ENCODE measurements around the gene MRPL4.

Gene MRPL4

DNA sequence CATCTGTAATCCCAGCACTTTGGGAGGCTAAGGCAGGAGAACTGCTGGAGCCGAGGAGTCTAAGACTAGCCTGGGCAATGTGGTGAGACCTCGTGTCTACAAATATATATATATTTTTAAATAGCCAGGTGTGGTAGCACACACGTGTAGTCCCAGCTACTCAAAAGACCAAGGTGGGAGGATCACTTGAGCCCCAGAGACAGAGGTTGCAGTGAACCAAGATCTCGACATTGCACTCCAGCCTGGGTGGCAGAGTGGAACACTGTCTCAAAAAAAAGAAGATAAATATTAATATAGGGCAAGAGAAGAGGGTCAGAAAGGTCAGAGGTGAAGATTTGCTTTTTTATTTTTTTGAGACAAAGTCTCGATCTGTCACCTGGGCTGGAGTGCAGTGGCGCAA is 5.5 kb upstream of the MRPL4 start:
- Histone ChIP-seq H3K27ac (ENCODE audit: low read depth, low read length) (no peak overlapping the region), H3K4me3 (ENCODE audit: low read depth, low read length) (no peak overlapping the region), H3K9ac (ENCODE audit: low read depth, low read length) (no peak overlapping the region), H3K36me3 (ENCODE audit: control insufficient read depth, insufficient read depth, low read length) (no peaks in the 10 kb centered on the region), H3K9me3 (ENCODE audit: control insufficient read depth, insufficient read depth, low read length) (no peaks in the 10 kb centered on the region), H3K4me1 (ENCODE audit: control insufficient read depth, insufficient read depth, low read length) (peaks cover 5% of the 10 kb centered on the region; the same call in 1 of the 2 replicates), H3K27me3 (ENCODE audit: control insufficient read depth, insufficient read depth, low read length) (no peaks in the 10 kb centered on the region)

DNA sequence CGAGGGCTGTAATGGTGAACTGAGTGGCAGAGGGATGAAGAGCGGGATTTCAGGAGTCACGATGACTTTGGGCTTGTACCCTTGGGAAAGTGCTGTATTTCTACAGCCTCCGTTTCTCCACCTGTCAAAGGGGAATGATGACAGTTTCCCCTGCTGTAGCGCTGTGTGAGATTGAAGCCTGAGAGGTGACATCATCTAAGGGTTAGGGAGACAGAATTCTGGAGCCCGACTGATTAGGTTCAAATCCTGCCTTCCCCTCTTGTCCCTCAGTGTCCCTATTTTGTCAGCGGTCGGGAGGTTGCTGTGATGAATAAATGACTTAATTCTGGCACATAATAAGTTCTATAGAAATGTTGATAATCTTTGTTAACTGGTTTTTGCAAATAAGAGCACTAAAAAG is 693 bp downstream of the MRPL4 start:
- Histone ChIP-seq H3K27me3 (ENCODE audit: control insufficient read depth, insufficient read depth, low read length) (no peaks in the 10 kb centered on the region), H3K4me1 (ENCODE audit: control insufficient read depth, insufficient read depth, low read length) (no peaks in the 10 kb centered on the region), H3K4me3 (ENCODE audit: low read depth, low read length) (peak overlapping the region; percentile 96), H3K9ac (ENCODE audit: low read depth, low read length) (peak overlapping the region; percentile 86), H3K36me3 (ENCODE audit: control insufficient read depth, insufficient read depth, low read length) (peaks cover 34% of the 10 kb centered on the region), H3K27ac (ENCODE audit: low read depth, low read length) (peak overlapping the region; percentile 86), H3K9me3 (ENCODE audit: control insufficient read depth, insufficient read depth, low read length) (no peaks in the 10 kb centered on the region)

DNA sequence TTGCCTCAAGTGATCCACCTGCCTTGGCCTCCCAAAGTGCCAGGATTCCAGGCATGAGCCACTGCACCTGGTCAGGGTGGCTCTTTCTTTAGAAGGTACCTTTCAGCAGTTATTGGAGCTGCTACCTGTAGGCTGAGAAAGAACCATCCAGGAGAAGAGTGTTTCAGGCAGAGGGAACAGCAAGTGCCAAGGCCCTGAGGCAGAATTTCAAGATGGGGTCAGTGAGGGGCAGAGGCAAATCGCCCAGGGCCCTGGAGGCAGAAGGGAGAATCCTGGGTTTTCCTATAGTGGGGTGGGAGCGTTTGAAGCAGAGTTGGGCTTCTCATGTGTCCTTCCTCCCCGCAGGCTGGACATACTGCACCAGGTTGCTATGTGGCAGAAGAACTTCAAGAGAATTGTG is 2.2 kb downstream of the MRPL4 start:
- no peak overlapping the region for H3K9ac ChIP-seq (ENCODE audit: low read depth, low read length)
- no peak overlapping the region for H3K4me3 ChIP-seq (ENCODE audit: low read depth, low read length)
- no peaks in the 10 kb centered on the region for H3K27me3 ChIP-seq (ENCODE audit: control insufficient read depth, insufficient read depth, low read length)
- no peaks in the 10 kb centered on the region for H3K4me1 ChIP-seq (ENCODE audit: control insufficient read depth, insufficient read depth, low read length)
- H3K27ac ChIP-seq (ENCODE audit: low read depth, low read length) = no peak overlapping the region
- peaks cover 45% of the 10 kb centered on the region for H3K36me3 ChIP-seq (ENCODE audit: control insufficient read depth, insufficient read depth, low read length)
- no peaks in the 10 kb centered on the region for H3K9me3 ChIP-seq (ENCODE audit: control insufficient read depth, insufficient read depth, low read length)

DNA sequence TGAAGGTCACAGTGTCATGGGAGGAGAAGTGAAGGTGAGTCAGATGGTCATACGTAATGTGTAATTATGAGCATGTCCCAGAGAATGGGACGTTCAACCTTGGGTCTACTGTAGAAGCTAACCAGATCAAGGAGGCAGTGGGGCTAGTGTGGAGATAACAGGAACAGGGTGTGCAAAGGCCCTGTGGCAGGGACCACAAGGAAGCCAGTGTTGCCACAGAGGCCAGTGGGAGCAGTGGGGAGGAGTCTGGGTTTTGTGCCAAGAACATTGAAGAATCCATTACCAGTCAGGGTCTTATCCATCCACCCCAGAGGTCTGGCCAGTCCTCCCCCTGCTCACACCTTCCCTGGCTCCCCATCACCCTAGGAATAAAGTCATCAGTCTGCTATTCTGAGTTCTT is 3.3 kb downstream of the MRPL4 start:
- H3K27me3 ChIP-seq (ENCODE audit: control insufficient read depth, insufficient read depth, low read length) = no peaks in the 10 kb centered on the region
- no peak overlapping the region for H3K9ac ChIP-seq (ENCODE audit: low read depth, low read length)
- H3K27ac ChIP-seq (ENCODE audit: low read depth, low read length) = no peak overlapping the region
- peaks cover 51% of the 10 kb centered on the region for H3K36me3 ChIP-seq (ENCODE audit: control insufficient read depth, insufficient read depth, low read length)
- H3K4me3 ChIP-seq (ENCODE audit: low read depth, low read length) = no peak overlapping the region
- no peaks in the 10 kb centered on the region for H3K4me1 ChIP-seq (ENCODE audit: control insufficient read depth, insufficient read depth, low read length)
- H3K9me3 ChIP-seq (ENCODE audit: control insufficient read depth, insufficient read depth, low read length) = no peaks in the 10 kb centered on the region

DNA sequence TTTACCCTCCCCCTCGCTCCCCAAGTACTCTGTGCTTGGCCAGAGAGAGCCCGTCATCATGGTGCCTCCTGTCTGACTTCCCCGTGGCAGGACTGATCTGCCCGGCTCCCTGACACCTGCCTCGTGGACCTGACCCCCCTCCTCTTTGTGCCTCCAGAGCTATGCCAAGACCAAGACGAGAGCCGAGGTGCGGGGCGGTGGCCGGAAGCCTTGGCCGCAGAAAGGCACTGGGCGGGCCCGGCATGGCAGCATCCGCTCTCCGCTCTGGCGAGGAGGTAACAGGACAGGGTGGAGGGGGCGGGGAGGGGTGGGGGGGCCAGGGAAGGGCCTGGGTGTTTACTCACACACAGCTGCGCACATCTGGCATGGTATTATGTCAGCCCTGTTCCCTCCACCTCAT is 4.5 kb downstream of the MRPL4 start:
- H3K4me1 ChIP-seq (ENCODE audit: control insufficient read depth, insufficient read depth, low read length) = no peaks in the 10 kb centered on the region
- H3K9ac ChIP-seq (ENCODE audit: low read depth, low read length) = no peak overlapping the region
- peaks cover 51% of the 10 kb centered on the region for H3K36me3 ChIP-seq (ENCODE audit: control insufficient read depth, insufficient read depth, low read length)
- H3K27me3 ChIP-seq (ENCODE audit: control insufficient read depth, insufficient read depth, low read length) = no peaks in the 10 kb centered on the region
- H3K27ac ChIP-seq (ENCODE audit: low read depth, low read length) = no peak overlapping the region
- no peaks in the 10 kb centered on the region for H3K9me3 ChIP-seq (ENCODE audit: control insufficient read depth, insufficient read depth, low read length)
- H3K4me3 ChIP-seq (ENCODE audit: low read depth, low read length) = no peak overlapping the region

DNA sequence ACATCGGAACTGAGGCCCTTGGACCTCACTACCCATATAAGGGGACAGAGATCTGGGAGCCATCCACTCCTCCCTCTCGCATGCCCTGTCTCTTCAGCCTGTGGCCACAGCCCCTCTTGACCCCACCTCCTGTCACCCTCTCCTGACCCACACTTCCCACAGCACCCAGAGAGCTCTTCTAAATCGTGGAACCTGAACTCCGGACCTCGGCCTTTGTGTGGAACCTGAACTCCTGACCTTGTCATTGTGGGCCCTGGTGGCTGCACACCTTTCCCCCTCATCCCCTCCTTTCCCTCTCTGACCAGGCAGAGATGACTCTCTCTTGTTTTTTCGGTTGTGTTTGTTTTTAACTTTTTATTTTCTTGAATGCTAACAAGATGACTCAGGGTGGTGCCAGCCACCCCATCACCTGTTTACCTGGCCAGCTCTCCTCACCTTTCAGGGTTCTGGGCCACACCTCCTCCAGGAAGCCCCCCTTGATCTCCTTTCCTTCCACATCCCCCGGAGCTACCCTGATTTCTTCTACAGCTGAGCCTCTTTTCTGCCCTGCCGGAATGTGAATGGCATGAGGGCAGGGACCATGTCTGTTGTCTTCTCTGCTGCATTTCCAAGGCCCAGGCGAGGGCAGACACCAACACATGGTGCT is 5.1 kb downstream of the MRPL4 start:
- peaks cover 51% of the 10 kb centered on the region for H3K36me3 ChIP-seq (ENCODE audit: control insufficient read depth, insufficient read depth, low read length)
- H3K9ac ChIP-seq (ENCODE audit: low read depth, low read length) = no peak overlapping the region
- H3K4me3 ChIP-seq (ENCODE audit: low read depth, low read length) = no peak overlapping the region
- no peaks in the 10 kb centered on the region for H3K9me3 ChIP-seq (ENCODE audit: control insufficient read depth, insufficient read depth, low read length)
- H3K27ac ChIP-seq (ENCODE audit: low read depth, low read length) = no peak overlapping the region
- H3K27me3 ChIP-seq (ENCODE audit: control insufficient read depth, insufficient read depth, low read length) = no peaks in the 10 kb centered on the region
- H3K4me1 ChIP-seq (ENCODE audit: control insufficient read depth, insufficient read depth, low read length) = no peaks in the 10 kb centered on the region

DNA sequence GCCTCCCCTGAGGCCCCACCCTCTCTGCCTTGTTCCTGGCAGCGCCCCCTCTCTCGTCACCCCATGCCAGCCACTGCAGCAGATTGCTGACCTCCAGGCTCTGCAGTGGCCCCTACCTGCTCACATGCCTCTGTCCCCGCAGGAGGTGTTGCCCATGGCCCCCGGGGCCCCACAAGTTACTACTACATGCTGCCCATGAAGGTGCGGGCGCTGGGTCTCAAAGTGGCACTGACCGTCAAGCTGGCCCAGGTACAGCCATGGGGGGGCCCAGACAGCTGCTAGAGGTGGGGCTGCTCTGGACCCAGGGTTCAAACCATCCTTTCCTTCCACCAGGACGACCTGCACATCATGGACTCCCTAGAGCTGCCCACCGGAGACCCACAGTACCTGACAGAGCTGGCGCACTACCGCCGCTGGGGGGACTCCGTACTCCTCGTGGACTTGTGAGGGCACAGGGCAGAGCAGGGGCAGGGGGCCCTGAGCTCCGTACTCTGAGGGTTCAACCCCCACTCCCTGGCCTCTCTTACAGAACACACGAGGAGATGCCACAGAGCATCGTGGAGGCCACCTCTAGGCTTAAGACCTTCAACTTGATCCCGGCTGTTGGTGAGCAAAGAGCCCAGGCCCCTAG is 6.2 kb downstream of the MRPL4 start:
- Histone ChIP-seq H3K9me3 (ENCODE audit: control insufficient read depth, insufficient read depth, low read length) (no peaks in the 10 kb centered on the region), H3K4me1 (ENCODE audit: control insufficient read depth, insufficient read depth, low read length) (no peaks in the 10 kb centered on the region), H3K27me3 (ENCODE audit: control insufficient read depth, insufficient read depth, low read length) (no peaks in the 10 kb centered on the region), H3K36me3 (ENCODE audit: control insufficient read depth, insufficient read depth, low read length) (peaks cover 51% of the 10 kb centered on the region), H3K4me3 (ENCODE audit: low read depth, low read length) (no peak overlapping the region), H3K27ac (ENCODE audit: low read depth, low read length) (no peak overlapping the region), H3K9ac (ENCODE audit: low read depth, low read length) (no peak overlapping the region)

DNA sequence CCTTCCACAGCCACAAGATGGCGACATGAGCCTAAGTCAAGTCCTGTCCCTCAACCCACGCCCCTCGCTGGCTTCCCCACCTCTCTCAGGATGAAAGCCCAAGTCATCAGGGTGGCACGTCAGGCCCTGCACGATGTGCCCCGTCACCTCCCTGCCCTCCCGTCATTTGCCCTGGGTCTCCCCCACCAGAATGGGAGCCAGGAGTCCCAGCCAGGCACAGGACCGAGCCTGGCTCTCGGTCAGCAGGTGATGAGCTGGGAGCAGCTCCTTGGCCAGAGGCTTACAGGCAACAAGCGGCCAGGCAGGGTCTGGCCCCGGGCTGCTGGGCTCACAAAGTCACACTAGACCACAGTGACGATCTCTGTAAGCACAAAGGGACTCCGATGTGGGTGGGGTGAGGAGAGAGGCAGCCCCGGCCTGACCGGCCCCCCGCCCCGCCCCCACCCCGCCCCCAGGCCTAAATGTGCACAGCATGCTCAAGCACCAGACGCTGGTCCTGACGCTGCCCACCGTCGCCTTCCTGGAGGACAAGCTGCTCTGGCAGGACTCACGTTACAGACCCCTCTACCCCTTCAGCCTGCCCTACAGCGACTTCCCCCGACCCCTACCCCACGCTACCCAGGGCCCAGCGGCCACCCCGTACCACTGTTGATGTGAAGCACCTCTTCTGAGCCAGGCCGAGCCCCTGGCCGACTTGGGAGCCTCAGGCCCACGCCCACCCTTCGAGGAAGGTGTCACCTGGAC is 7.3 kb downstream of the MRPL4 start:
- no peaks in the 10 kb centered on the region for H3K4me1 ChIP-seq (ENCODE audit: control insufficient read depth, insufficient read depth, low read length)
- H3K9ac ChIP-seq (ENCODE audit: low read depth, low read length) = no peak overlapping the region
- no peak overlapping the region for H3K4me3 ChIP-seq (ENCODE audit: low read depth, low read length)
- H3K27me3 ChIP-seq (ENCODE audit: control insufficient read depth, insufficient read depth, low read length) = no peaks in the 10 kb centered on the region
- H3K27ac ChIP-seq (ENCODE audit: low read depth, low read length) = peak overlapping the region; percentile 42
- H3K36me3 ChIP-seq (ENCODE audit: control insufficient read depth, insufficient read depth, low read length) = peaks cover 46% of the 10 kb centered on the region
- H3K9me3 ChIP-seq (ENCODE audit: control insufficient read depth, insufficient read depth, low read length) = no peaks in the 10 kb centered on the region

DNA sequence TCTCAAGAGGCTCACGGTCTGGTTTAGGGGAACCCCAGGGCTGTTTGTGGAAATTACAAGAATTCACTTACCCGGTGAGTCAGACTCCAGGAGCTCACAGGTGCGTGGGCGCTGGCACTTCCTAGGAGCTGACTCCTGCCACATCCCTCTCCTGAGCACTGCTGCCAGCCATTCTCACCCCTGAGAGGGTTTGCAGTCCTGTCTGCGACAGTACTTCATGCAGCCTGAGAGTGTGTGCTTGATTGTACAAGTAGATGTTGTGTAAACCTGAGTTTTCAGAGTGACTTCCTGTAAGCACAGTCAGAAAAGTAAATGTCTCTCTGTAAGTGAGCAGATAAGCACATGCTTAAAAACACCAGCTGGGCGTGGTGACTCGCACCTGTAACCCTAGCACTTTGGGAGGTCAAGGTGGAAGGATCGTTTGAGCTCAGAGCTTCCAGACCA is 8.1 kb downstream of the MRPL4 start:
- Histone ChIP-seq H3K4me1 (ENCODE audit: control insufficient read depth, insufficient read depth, low read length) (no peaks in the 10 kb centered on the region), H3K27ac (ENCODE audit: low read depth, low read length) (no peak overlapping the region), H3K36me3 (ENCODE audit: control insufficient read depth, insufficient read depth, low read length) (peaks cover 37% of the 10 kb centered on the region), H3K9ac (ENCODE audit: low read depth, low read length) (no peak overlapping the region), H3K9me3 (ENCODE audit: control insufficient read depth, insufficient read depth, low read length) (no peaks in the 10 kb centered on the region), H3K27me3 (ENCODE audit: control insufficient read depth, insufficient read depth, low read length) (no peaks in the 10 kb centered on the region), H3K4me3 (ENCODE audit: low read depth, low read length) (no peak overlapping the region)

DNA sequence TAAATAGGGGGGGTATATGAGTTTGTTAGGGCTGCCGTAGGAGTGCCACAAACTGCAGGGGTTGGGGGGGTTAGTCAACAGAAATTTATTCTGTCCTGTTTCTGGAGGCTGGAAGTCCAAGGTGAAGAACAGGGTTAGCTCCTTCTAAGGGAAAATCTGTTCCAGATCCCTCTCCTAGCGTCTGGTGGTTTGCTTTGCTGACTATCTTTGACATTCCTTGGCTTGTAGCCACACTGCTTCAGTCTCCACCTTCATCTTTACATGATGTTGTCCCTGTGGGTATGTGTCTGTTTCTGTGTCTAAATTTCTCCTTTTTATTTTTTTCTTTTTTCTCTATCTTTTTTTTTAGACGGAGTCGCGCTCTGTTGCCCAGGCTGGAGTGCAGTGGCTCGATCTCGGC is 10.8 kb downstream of the MRPL4 start:
- H3K36me3 ChIP-seq (ENCODE audit: control insufficient read depth, insufficient read depth, low read length) = peaks cover 16% of the 10 kb centered on the region
- no peak overlapping the region for H3K4me3 ChIP-seq (ENCODE audit: low read depth, low read length)
- H3K27me3 ChIP-seq (ENCODE audit: control insufficient read depth, insufficient read depth, low read length) = no peaks in the 10 kb centered on the region
- no peaks in the 10 kb centered on the region for H3K4me1 ChIP-seq (ENCODE audit: control insufficient read depth, insufficient read depth, low read length)
- H3K27ac ChIP-seq (ENCODE audit: low read depth, low read length) = no peak overlapping the region
- H3K9me3 ChIP-seq (ENCODE audit: control insufficient read depth, insufficient read depth, low read length) = no peaks in the 10 kb centered on the region
- no peak overlapping the region for H3K9ac ChIP-seq (ENCODE audit: low read depth, low read length)

DNA sequence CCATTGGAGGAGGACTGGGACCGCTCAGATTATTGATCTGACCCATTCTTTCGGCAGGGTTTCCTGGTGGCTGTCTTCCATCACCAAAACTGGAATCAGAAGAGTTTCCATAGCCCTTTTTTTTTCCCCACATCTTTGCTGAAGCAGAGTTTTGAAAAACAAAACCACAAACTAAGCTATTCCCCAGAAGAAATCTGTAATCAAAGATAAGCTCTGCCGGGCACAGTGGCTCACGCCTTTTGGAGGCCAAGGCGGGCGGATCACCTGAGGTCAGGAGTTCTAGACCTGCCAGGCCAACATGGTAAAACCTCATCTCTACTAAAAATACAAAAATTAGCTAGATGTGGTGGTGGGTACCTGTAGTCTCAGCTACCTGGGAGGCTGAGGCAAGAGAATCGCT is 14.7 kb downstream of the MRPL4 start:
- H3K4me1 ChIP-seq (ENCODE audit: control insufficient read depth, insufficient read depth, low read length) = 0 out of 2 replicates have a peak, but pooled peaks cover 4% of the 10 kb centered on the region
- H3K36me3 ChIP-seq (ENCODE audit: control insufficient read depth, insufficient read depth, low read length) = no peaks in the 10 kb centered on the region
- H3K9ac ChIP-seq (ENCODE audit: low read depth, low read length) = no peak overlapping the region
- H3K27me3 ChIP-seq (ENCODE audit: control insufficient read depth, insufficient read depth, low read length) = peaks cover 22% of the 10 kb centered on the region
- no peaks in the 10 kb centered on the region for H3K9me3 ChIP-seq (ENCODE audit: control insufficient read depth, insufficient read depth, low read length)
- no peak overlapping the region for H3K4me3 ChIP-seq (ENCODE audit: low read depth, low read length)
- no peak overlapping the region for H3K27ac ChIP-seq (ENCODE audit: low read depth, low read length)

Measured in HUES48 (cell line).